HCT116 (cell line): ENCODE results near the gene DCAF4. TPM values are rescaled to one million over a fixed set of nuclear protein-coding genes. Genes with fewer than 3 reads are reported as not detected.

ENCODE experiments used
- ATAC-seq: fragments of 200-7000 bp; cut with Tn5 transposase; 2 replicates; pipeline ENCODE4 v1.9.1; 2020; ENCODE audit warnings: mild to moderate bottlenecking, moderate library complexity
- BruUV-seq: library from RNA; stranded (reverse); fragments of 400-500 nt; replicated peaks from 2 replicates; lab custom pipeline; 2021; lab: Mats Ljungman, UMichigan
- CTCF ChIA-PET: fragments of 300-600 bp; sonication (Branson Sonifier 250); formaldehyde crosslinking; loops from one replicate; lab custom pipeline; 2021; ENCODE audit warnings: antibody characterized with exemption; lab: Charles Lee
- POLR2A ChIA-PET: fragments of 300-600, 350-600 bp; sonication (Branson Sonifier 250); formaldehyde crosslinking; loops from one replicate; lab custom pipeline; 2021; ENCODE audit warnings: antibody characterized with exemption; lab: Charles Lee
- RAD21 ChIA-PET, 2 experiments: fragments of 300-600 bp; sonication (Branson Sonifier 250); formaldehyde crosslinking; loops; one replicate each; lab custom pipeline; 2023; ENCODE audit warnings: low total read pairs in 2 of 2; ENCODE audit not compliant: uncharacterized antibody in 2 of 2, unreplicated experiment in 2 of 2, low non-redundant PET in 1 of 2; lab: Charles Lee
- DNase-seq: peaks from one replicate; pipeline ENCODE4 v3.0.0-alpha.2; 2010; ENCODE audit warnings: low read depth, low spot score
- H2AFZ ChIP-seq: fragments of 200-600 bp; shearing (Covaris generic), sonication (generic); 2 replicates; pipeline ENCODE4 v1.6.1; 2017; ENCODE audit warnings: low read depth, mixed run types, mixed read lengths, antibody characterized with exemption, low read length; ENCODE audit not compliant: poor library complexity, severe bottlenecking
- H3K27ac ChIP-seq: 2 replicates; pipeline ENCODE4 v1.5.1; 2012; ENCODE audit warnings: low read depth, low read length
- H3K27me3 ChIP-seq: fragments of 200-600 bp; sonication (generic); 2 replicates; pipeline ENCODE4 v1.6.1; 2016; ENCODE audit warnings: mixed run types, low read length, mixed read lengths; ENCODE audit not compliant: insufficient read depth
- H3K36me3 ChIP-seq, 2 experiments: fragments of 200-500 bp in 1 of 2; fragments of 200-600 bp in 1 of 2; sonication (Bioruptor generic) in 1 of 2; sonication (generic) in 1 of 2; 2 replicates each; pipeline versions ENCODE4 v1.5.1 to v1.6.1; 2014 to 2016; ENCODE audit warnings: low read length in 2 of 2, inconsistent platforms in 1 of 2, mixed read lengths in 1 of 2, mixed run types in 1 of 2; ENCODE audit not compliant: insufficient read depth in 2 of 2, control insufficient read depth in 1 of 2
- H3K4me1 ChIP-seq, 2 experiments: fragments of 200-600 bp in 1 of 2; sonication (generic) in 1 of 2; 2 replicates each; pipeline versions ENCODE4 v1.5.1 to v1.6.1; 2012 to 2017; ENCODE audit warnings: low read length in 2 of 2, inconsistent platforms in 1 of 2, mild to moderate bottlenecking in 1 of 2, mixed read lengths in 1 of 2, mixed run types in 1 of 2, moderate library complexity in 1 of 2; ENCODE audit not compliant: insufficient read depth in 2 of 2, control insufficient read depth in 1 of 2
- H3K4me2 ChIP-seq: fragments of 200-600 bp; sonication (generic); 2 replicates; pipeline ENCODE4 v1.6.1; 2017; ENCODE audit warnings: mixed run types, low read length, mixed read lengths
- H3K4me3 ChIP-seq, 2 experiments: fragments of 200-600 bp in 1 of 2; sonication (generic) in 1 of 2; replicated peaks in 1 of 2; 2 replicates each; pipeline ENCODE4 v1.5.1; 2011 to 2016; ENCODE audit warnings: low read length in 2 of 2, control low read depth in 1 of 2, low read depth in 1 of 2, mild to moderate bottlenecking in 1 of 2, mixed read lengths in 1 of 2, mixed run types in 1 of 2
- H3K79me2 ChIP-seq: fragments of 200-600 bp; sonication (generic); 2 replicates; pipeline ENCODE4 v1.6.1; 2017; ENCODE audit warnings: mild to moderate bottlenecking, mixed run types, low read length, moderate library complexity, mixed read lengths; ENCODE audit not compliant: insufficient read depth
- H3K9ac ChIP-seq: fragments of 200-600 bp; sonication (generic); 2 replicates; pipeline ENCODE4 v1.6.1; 2016; ENCODE audit warnings: low read length, mixed read lengths
- H3K9me2 ChIP-seq: fragments of 200-600 bp; sonication (generic), shearing (Covaris generic); 2 replicates; pipeline ENCODE4 v1.6.1; 2017; ENCODE audit warnings: mixed run types, mild to moderate bottlenecking, moderate library complexity; ENCODE audit not compliant: insufficient read depth
- H3K9me3 ChIP-seq, 2 experiments: fragments of 200-500 bp in 1 of 2; fragments of 200-600 bp in 1 of 2; sonication (Bioruptor generic) in 1 of 2; sonication (generic) in 1 of 2; 2 replicates each; pipeline ENCODE4 v1.6.1; 2014 to 2017; ENCODE audit warnings: low read length in 2 of 2, mixed read lengths in 2 of 2, inconsistent platforms in 1 of 2, low read depth in 1 of 2, mild to moderate bottlenecking in 1 of 2, mixed run types in 1 of 2, moderate library complexity in 1 of 2; ENCODE audit not compliant: control insufficient read depth in 1 of 2, insufficient read depth in 1 of 2
- H4K20me1 ChIP-seq: fragments of 200-600 bp; sonication (generic), shearing (Covaris generic); 2 replicates; pipeline ENCODE4 v1.6.1; 2017; ENCODE audit warnings: mixed run types, mild to moderate bottlenecking, moderate library complexity; ENCODE audit not compliant: insufficient read depth
- ATF3 ChIP-seq: IDR thresholded peaks from 2 replicates; pipeline ENCODE4 v1.6.1; 2012
- CBX3 ChIP-seq: IDR thresholded peaks from 2 replicates; pipeline ENCODE4 v1.6.1; 2012; ENCODE audit warnings: low read depth
- CEBPB ChIP-seq: IDR thresholded peaks from 2 replicates; pipeline ENCODE4 v1.6.1; 2012; ENCODE audit warnings: low read depth
- EGR1 ChIP-seq: IDR thresholded peaks from 2 replicates; pipeline ENCODE4 v1.6.1; 2012; ENCODE audit warnings: low read depth
- ELF1 ChIP-seq: IDR thresholded peaks from 2 replicates; pipeline ENCODE4 v1.6.1; 2012; ENCODE audit warnings: low read depth, borderline replicate concordance
- EZH2 ChIP-seq: fragments of 200-600 bp; sonication (generic); IDR thresholded peaks from 2 replicates; pipeline ENCODE4 v1.6.1; 2017; ENCODE audit warnings: antibody characterized with exemption, mixed run types
- EZH2phosphoT487 ChIP-seq: fragments of 200-600 bp; IDR thresholded peaks from 2 replicates; pipeline ENCODE4 v1.6.1; 2018; ENCODE audit warnings: antibody characterized with exemption, borderline replicate concordance
- FOSL1 ChIP-seq: IDR thresholded peaks from 2 replicates; pipeline ENCODE4 v1.6.1; 2012; ENCODE audit warnings: low read depth
- POLR2A ChIP-seq: IDR thresholded peaks from 2 replicates; pipeline ENCODE4 v1.7.0; 2011; ENCODE audit warnings: borderline replicate concordance; ENCODE audit not compliant: insufficient read depth, insufficient read length; ENCODE audit errors: extremely low read depth
- RAD21 ChIP-seq: IDR thresholded peaks from 2 replicates; pipeline ENCODE4 v1.6.1; 2012; ENCODE audit warnings: low read depth, mild to moderate bottlenecking
- SIN3A ChIP-seq: IDR thresholded peaks from 2 replicates; pipeline ENCODE4 v1.6.1; 2012; ENCODE audit warnings: low read depth
- SP1 ChIP-seq: IDR thresholded peaks from 2 replicates; pipeline ENCODE4 v1.6.1; 2012; ENCODE audit warnings: low read depth
- TCF7L2 ChIP-seq: IDR thresholded peaks from 2 replicates; pipeline ENCODE4 v1.7.0; 2011; ENCODE audit warnings: borderline replicate concordance, inconsistent platforms; ENCODE audit not compliant: insufficient read depth, insufficient read length; ENCODE audit errors: extremely low read depth
- ZFX ChIP-seq: fragments of 450-650 bp; IDR thresholded peaks from 2 replicates; pipeline ENCODE4 v1.6.1; 2017
- ZNF274 ChIP-seq: fragments of 200-500 bp; sonication (Bioruptor generic); IDR thresholded peaks from 2 replicates; pipeline ENCODE4 v1.6.1; 2014; ENCODE audit warnings: mild to moderate bottlenecking, low read depth, low read length, inconsistent platforms
- intact Hi-C: fragments of 100-400 bp; cut with micrococcal nuclease; formaldehyde crosslinking; loops from 2 replicates; pipeline ENCODE4 v1.10.0; 2022
- total RNA-seq: library from RNA; stranded (reverse); gene quantifications from one replicate; pipeline ENCODE4 v1.2.1, GENCODE V29; 2021; ENCODE audit not compliant: unreplicated experiment
- TF ChIP-seq, protein P1 (sequence below): IDR thresholded peaks from 2 replicates; pipeline ENCODE4 v1.6.1; 2011; ENCODE audit warnings: mild to moderate bottlenecking, low read length, moderate library complexity; ENCODE audit not compliant: insufficient replicate concordance; ENCODE audit errors: extremely low read depth
- TF ChIP-seq, protein P2 (sequence below): IDR thresholded peaks from 2 replicates; pipeline ENCODE4 v1.6.1; 2012

The DCAF4 gene
- total RNA-seq, 1 experiment from 2014 or later, result 19.3 TPM

DNA sequence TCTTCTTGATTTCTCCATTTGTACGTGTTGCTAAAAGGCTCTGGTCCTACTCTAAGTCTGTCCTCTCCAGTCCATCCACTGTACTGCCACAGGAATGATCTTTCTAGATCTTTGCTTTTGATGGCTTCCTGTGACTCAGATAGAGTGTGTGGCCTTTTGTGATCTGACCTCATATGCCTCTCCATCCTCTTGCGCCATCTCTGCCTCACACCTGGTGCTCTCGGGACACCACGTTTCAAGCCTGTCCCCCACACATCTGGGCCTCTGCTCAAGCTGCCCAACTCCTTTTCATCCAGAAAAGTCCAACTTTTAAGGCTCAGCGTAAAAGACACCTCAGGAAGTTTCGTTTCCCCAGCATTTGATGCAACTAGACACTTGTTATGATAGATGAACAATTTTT lies 39.0 kb downstream of the DCAF4 start:
- ChIA-PET RAD21 (no interaction called here), CTCF (no interaction called here), POLR2A (no interaction called here)
- no peak overlapping the region for H3K4me2 ChIP-seq
- no peak overlapping the region for H3K4me3 ChIP-seq
- no peaks in the 10 kb centered on the region for H3K79me2 ChIP-seq
- TF ChIP-seq CEBPB, result peak; percentile 63
- no peak for TF ChIP-seq ZFX
- no peak overlapping the region for H3K9ac ChIP-seq
- H3K27me3 ChIP-seq, result no peaks in the 10 kb centered on the region
- intact Hi-C loops, result no loop called here
- H3K9me2 ChIP-seq, result no peaks in the 10 kb centered on the region
- no TSS peak for BruUV-seq
- no peak overlapping the region for H2AFZ ChIP-seq
- H3K36me3 ChIP-seq, result no peaks in the 10 kb centered on the region
- H4K20me1 ChIP-seq, result no peaks in the 10 kb centered on the region
- ATAC-seq (no peak), DNase-seq (no peak)
- peaks cover 28 to 54% of the 10 kb centered on the region in 2 experiments for H3K4me1 ChIP-seq
- H3K27ac ChIP-seq, result no peak overlapping the region
- H3K9me3 ChIP-seq, result no peaks in the 10 kb centered on the region

GRCh38 chr14:72966038-72966437 lies 39.8 kb downstream of the DCAF4 start:
- Histone ChIP-seq H3K4me1 (peaks cover 21 to 46% of the 10 kb centered on the region in 2 experiments), H3K9me2 (no peaks in the 10 kb centered on the region), H2AFZ (no peak overlapping the region), H3K79me2 (no peaks in the 10 kb centered on the region), H3K4me2 (no peak overlapping the region), H4K20me1 (no peaks in the 10 kb centered on the region), H3K9ac (no peak overlapping the region), H3K4me3 (no peak overlapping the region), H3K27me3 (no peaks in the 10 kb centered on the region), H3K36me3 (no peaks in the 10 kb centered on the region), H3K27ac (no peak overlapping the region), H3K9me3 (no peaks in the 10 kb centered on the region)
- TF ChIP-seq, protein P1, sequence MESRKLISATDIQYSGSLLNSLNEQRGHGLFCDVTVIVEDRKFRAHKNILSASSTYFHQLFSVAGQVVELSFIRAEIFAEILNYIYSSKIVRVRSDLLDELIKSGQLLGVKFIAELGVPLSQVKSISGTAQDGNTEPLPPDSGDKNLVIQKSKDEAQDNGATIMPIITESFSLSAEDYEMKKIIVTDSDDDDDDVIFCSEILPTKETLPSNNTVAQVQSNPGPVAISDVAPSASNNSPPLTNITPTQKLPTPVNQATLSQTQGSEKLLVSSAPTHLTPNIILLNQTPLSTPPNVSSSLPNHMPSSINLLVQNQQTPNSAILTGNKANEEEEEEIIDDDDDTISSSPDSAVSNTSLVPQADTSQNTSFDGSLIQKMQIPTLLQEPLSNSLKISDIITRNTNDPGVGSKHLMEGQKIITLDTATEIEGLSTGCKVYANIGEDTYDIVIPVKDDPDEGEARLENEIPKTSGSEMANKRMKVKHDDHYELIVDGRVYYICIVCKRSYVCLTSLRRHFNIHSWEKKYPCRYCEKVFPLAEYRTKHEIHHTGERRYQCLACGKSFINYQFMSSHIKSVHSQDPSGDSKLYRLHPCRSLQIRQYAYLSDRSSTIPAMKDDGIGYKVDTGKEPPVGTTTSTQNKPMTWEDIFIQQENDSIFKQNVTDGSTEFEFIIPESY, result no peak
- TF ChIP-seq SP1, result no peak
- no peak for TF ChIP-seq EZH2phosphoT487
- no peak for TF ChIP-seq FOSL1
- TF ChIP-seq RAD21, result no peak
- TF ChIP-seq ATF3, result no peak
- no peak for TF ChIP-seq ZNF274
- no peak for TF ChIP-seq EZH2
- TF ChIP-seq POLR2A, result no peak
- no peak for TF ChIP-seq CBX3
- no peak for TF ChIP-seq ZFX
- TF ChIP-seq ELF1, result no peak
- no peak for TF ChIP-seq SIN3A
- TF ChIP-seq, protein P2, sequence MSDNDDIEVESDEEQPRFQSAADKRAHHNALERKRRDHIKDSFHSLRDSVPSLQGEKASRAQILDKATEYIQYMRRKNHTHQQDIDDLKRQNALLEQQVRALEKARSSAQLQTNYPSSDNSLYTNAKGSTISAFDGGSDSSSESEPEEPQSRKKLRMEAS, result no peak
- no peak for TF ChIP-seq TCF7L2
- no peak for TF ChIP-seq CEBPB
- TF ChIP-seq EGR1, result no peak
- intact Hi-C loops, result no loop called here
- ATAC-seq (no peak), DNase-seq (no peak)
- RAD21 ChIA-PET, result no interaction called here
- CTCF ChIA-PET, result no interaction called here
- BruUV-seq, result no TSS peak
- POLR2A ChIA-PET, result no interaction called here
